ENCODE results near the gene POM121.
"Not testable (repeated sequence)": the region's sequence is repeated elsewhere in the genome, so short reads cannot be mapped to it uniquely, and the experiment has no call there.

Gene POM121

GRCh38 chr7:72950432-72950831 lies 25.5 kb downstream of the POM121 start:
- DNase-seq: not testable (repeated sequence)

- DNase-seq: not testable (repeated sequence)
These were observed 29.1 kb downstream of the POM121 start for GRCh38 chr7:72953901-72954562.

- not testable (repeated sequence) for DNase-seq
These were observed 29.8 kb downstream of the POM121 start for GRCh38 chr7:72954563-72955198.

GRCh38 chr7:72960029-72960428 lies 35.1 kb downstream of the POM121 start:
- DNase-seq: not testable (repeated sequence)

- not testable (repeated sequence) for DNase-seq
These were observed 35.9 kb downstream of the POM121 start for GRCh38 chr7:72960626-72961345.

GRCh38 chr7:72961346-72961650 lies 36.4 kb downstream of the POM121 start:
- DNase-seq: not testable (repeated sequence)

- DNase-seq: not testable (repeated sequence)
These were observed 38.2 kb downstream of the POM121 start for GRCh38 chr7:72963056-72963455.

GRCh38 chr7:72965186-72965975 lies 40.5 kb downstream of the POM121 start:
- DNase-seq: not testable (repeated sequence)

GRCh38 chr7:72966892-72967291 lies 42.0 kb downstream of the POM121 start:
- not testable (repeated sequence) for DNase-seq

GRCh38 chr7:72968980-72969516 lies 44.2 kb downstream of the POM121 start, which contains the start of gene TRIM74:
Gene TRIM74, minus strand, starts transcription at chr7:72969466. Its CDS starts 3,309 bp downstream, at chr7:72966157.
- not testable (repeated sequence) for DNase-seq

GRCh38 chr7:72969688-72970087 lies 44.8 kb downstream of the POM121 start:
- DNase-seq: not testable (repeated sequence)

GRCh38 chr7:72971505-72971904 lies 46.6 kb downstream of the POM121 start:
- not testable (repeated sequence) for DNase-seq

GRCh38 chr7:72974781-72975180 lies 49.9 kb downstream of the POM121 start:
- DNase-seq: not testable (repeated sequence)

GRCh38 chr7:72975656-72976286 lies 50.9 kb downstream of the POM121 start:
- not testable (repeated sequence) for DNase-seq

- not testable (repeated sequence) for DNase-seq
These were observed 51.5 kb downstream of the POM121 start for GRCh38 chr7:72976434-72976833.

GRCh38 chr7:72980382-72980781 lies 55.5 kb downstream of the POM121 start:
- not testable (repeated sequence) for DNase-seq

- DNase-seq: not testable (repeated sequence)
These were observed 57.2 kb downstream of the POM121 start for GRCh38 chr7:72982084-72982483.

- DNase-seq: not testable (repeated sequence)
These were observed 65.4 kb downstream of the POM121 start for GRCh38 chr7:72990146-72990913.

GRCh38 chr7:72995484-72995883 lies 70.6 kb downstream of the POM121 start:
- not testable (repeated sequence) for DNase-seq

- DNase-seq: not testable (repeated sequence)
These were observed 72.6 kb downstream of the POM121 start for GRCh38 chr7:72997447-72997846.

- not testable (repeated sequence) for DNase-seq
These were observed 73.1 kb downstream of the POM121 start for GRCh38 chr7:72997887-72998468.

Data from OCI-M1 (cell line).